ES-I3 (cell line): ENCODE measurements around the gene AHRR.
"Not testable (repeated sequence)": the region's sequence is repeated elsewhere in the genome, so short reads cannot be mapped to it uniquely, and the experiment has no call there.

Experiments used
- H3K36me3 ChIP-seq: 2 replicates; pipeline ENCODE4 v1.6.1; 2013; ENCODE audit warnings: mild to moderate bottlenecking, low read length, control low read depth, moderate library complexity; ENCODE audit not compliant: insufficient read depth
- H3K4me1 ChIP-seq: 2 replicates; pipeline ENCODE4 v1.6.1; 2013; ENCODE audit warnings: mild to moderate bottlenecking, control low read depth, low read length; ENCODE audit not compliant: insufficient read depth
- H3K9ac ChIP-seq: 2 replicates; pipeline ENCODE4 v1.6.1; 2013; ENCODE audit warnings: low read depth, mild to moderate bottlenecking, low read length, moderate library complexity
- H3K9me3 ChIP-seq: 2 replicates; pipeline ENCODE4 v1.6.1; 2013; ENCODE audit warnings: mild to moderate bottlenecking, low read length, moderate library complexity; ENCODE audit not compliant: control insufficient read depth, insufficient read depth

Gene AHRR

DNA sequence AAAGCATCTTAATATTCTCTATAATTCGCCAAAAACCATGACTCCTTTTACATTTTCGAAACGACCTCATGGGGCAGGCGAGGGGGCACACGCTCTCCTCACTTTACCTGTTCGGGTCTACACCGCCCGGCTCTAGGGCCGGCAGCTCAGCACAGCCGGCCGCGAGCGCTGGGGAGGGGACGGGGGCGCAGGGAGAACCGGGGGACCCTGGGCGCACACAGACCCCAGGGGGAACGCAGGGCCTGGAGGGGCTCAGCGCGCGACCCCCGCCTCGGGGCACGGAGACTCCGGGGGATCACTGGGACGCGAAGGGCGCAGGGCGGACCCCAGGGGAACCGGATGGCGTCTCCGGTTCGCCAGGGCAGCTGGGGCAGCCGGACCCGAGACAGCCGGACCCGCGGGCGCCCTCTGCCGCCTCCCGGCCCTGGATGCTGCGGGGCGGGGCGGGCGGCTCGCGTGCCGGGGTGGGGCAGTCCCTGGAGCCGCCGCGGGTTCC is at the start of gene AHRR:
Gene AHRR, plus strand, starts transcription at position 485 of the 496 bp plus-strand sequence. CDS start 22,189 bp downstream, outside the sequence.
- H3K36me3 ChIP-seq = no peaks in the 10 kb centered on the region
- peak within 1 kb of the TSS; percentile 62 for H3K9ac ChIP-seq
- no peaks in the 10 kb centered on the region; the same call in 1 of the 2 replicates for H3K4me1 ChIP-seq
- no peaks in the 10 kb centered on the region for H3K9me3 ChIP-seq

DNA sequence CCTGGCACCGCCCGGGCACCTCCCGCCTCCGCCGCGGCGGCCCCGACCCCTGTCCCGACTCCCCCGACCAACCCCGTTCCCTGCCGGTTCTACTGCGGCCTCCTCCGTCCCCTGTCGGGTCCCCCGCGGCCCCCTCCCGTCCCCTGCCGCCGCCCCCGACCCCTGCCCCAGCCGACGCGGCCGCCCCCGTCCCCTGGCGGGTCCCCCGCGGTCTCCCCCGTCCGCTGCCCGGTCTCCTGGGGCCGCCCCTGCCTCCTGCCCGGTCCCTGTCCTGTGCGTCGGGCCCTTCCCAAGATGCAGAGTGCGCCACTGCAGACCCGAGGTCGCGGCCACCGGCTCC is 49.7 kb upstream of the AHRR start:
- peak overlapping the region; percentile 67; the same call in 1 of the 2 replicates for H3K9ac ChIP-seq
- not testable (repeated sequence) for H3K9me3 ChIP-seq, H3K4me1 ChIP-seq, H3K36me3 ChIP-seq

DNA sequence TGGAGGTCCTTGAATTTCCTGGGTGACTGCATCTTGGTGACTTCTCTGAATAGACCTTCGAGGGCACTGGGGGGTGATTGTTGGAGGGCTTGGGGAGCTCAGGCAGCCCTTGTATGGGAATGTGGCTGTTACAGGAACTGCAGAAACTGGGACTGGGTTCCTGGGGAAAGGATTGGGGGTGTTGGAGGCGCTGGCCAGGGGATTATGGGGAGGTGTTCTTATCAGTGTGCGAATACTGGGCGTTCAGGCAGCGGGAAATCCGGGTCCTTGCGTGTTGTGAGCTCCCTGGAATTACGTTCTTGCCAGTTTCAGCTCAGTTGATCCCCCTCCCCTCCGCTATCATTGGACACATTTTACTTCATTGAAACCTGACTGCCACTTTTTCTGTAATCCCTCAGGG is 48.4 kb upstream of the AHRR start:
- not testable (repeated sequence) for H3K4me1 ChIP-seq, H3K36me3 ChIP-seq, H3K9ac ChIP-seq, H3K9me3 ChIP-seq

DNA sequence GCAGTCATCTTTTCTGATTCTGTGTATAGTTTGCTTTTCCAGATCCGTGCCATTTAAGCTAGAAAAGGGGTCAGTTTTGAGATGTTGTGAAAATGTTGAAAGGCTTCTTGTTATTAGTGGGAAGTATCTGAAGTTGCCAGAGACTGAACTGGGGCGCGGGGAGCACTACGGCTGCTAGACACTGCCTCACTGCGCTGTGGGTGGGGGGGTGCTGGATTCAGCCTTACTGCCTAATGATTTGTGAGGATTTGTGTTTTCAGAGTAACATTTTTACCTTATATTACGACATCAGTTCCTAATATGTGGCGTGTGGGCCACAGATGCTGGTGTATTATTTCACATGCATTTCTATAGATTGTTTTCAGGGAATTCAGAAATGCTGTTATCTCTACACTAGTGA is 48.0 kb upstream of the AHRR start:
- not testable (repeated sequence) for H3K9me3 ChIP-seq, H3K9ac ChIP-seq, H3K4me1 ChIP-seq, H3K36me3 ChIP-seq

DNA sequence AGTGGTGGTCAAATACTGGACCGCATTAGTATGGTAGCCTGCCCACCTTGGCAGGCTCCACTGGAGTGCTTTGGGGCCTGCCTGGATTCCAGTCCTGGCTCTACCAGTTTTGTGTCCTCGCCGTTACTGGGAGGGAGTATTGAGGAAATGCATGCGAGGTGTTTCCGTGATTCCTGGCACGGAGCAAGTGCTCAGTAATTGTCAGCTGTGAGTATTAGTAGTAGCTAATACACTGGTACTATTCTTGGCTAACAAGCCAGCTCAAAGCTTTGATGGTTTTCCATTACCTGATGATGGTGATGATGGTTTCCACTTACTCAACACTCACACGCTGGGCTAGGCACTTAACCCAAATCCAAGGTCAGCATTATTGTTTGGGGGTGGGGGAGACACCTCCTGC is 47.2 kb upstream of the AHRR start:
- not testable (repeated sequence) for H3K4me1 ChIP-seq, H3K9me3 ChIP-seq, H3K9ac ChIP-seq, H3K36me3 ChIP-seq

DNA sequence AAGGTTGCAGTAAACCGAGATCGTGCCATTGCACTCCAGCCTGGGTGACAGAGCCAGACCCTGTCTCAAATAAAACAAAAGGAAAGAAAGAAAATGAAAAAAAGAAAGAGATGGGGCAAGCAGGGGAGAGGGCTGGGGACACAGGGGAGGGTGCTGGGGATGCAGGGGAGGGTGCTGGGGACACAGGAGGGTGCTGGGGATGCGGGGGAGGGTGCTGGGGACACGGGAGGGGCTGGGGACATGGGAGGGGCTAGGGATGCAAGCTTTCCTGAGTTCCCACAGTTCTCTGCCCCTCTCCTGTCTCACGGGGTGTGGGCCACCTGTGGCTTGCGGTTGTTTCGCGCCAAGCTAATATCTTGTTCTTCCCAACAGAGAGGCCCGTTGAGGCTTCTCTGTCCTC is 42.9 kb upstream of the AHRR start:
- Histone ChIP-seq H3K9ac (no peak overlapping the region), H3K36me3 (no peaks in the 10 kb centered on the region; the same call in 1 of the 2 replicates), H3K9me3 (no peaks in the 10 kb centered on the region; the same call in 1 of the 2 replicates), H3K4me1 (no peaks in the 10 kb centered on the region)

DNA sequence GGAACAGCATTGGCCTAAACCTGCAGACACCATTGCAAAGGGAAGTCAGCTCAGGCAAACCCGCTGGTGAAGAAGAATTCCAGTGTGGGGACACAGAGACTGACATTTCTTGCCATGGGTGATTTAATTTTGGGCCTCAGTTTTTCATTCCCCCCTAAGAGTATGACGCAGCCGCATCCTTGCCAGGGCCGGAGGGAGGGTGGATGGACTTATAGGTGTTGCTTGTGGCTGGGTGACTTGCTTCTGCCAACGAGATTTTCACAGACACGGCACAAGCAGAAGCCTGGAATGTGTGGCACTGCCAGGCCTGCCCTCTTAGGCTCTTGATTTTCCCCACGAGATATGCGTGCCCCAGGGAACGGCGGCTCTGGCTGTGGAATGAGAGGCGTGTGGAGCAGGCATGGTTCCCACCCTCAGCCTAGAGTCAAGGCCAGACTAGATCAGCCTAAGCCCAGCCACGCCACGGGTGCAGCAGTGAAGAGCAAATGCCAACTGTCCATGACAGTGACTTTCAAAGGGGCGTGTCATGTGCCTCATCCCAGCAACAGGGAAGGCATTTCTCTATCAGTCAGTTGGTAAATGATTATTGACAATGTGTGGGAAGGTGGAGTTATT is 42.4 kb upstream of the AHRR start:
- H3K4me1 ChIP-seq, H3K36me3 ChIP-seq, H3K9ac ChIP-seq, H3K9me3 ChIP-seq: not testable (repeated sequence)

DNA sequence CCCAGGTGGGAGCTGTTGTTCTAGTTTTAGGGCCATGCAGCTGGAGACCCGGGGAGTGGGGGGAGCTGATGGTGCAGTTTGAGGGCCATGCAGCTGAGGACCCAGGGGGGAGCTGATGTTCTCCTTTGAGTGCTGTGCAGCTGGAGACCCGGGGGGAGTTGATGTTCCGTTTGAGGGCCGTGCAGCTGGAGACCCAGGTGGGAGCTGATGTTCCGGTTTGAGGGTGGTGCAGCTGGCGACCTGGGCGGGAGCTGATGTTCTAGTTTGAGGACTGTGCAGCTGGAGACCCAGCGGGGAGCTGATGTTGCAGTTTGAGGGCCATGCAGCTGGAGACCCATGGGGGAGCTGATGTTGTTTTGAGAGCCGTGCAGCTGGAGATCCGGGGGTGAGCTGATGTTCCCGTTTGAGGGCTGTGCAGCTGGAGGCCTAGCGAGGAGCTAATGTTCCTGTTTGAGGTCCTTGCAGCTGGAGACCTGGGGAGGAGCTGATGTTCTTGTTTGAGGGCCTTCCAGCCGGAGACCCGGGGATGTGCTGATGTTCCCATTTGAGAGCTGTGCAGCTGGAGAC is 35.4 kb upstream of the AHRR start:
- Histone ChIP-seq H3K36me3 (peaks cover 9% of the 10 kb centered on the region; the same call in 1 of the 2 replicates), H3K9ac (no peak overlapping the region), H3K9me3 (no peaks in the 10 kb centered on the region; the same call in 1 of the 2 replicates), H3K4me1 (no peaks in the 10 kb centered on the region)

DNA sequence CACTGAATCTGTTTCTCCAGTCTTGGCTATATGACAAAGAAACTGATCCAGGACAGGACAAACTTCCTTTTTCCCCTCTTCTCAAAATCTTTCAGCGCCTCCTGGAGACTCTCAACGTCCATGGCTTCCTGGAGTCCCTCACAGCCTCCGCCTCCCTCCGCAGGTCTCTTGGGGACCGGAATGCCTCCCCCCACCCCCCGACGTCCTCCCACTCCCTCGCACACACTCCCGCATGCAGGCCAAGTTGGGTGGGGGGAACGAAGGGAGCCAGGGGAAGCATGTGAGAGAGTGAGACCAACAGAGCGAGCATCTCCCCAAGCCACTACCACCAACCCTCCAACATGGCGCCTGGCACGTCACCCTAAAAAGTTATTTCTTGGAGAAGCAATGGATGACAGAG is 31.3 kb upstream of the AHRR start:
- H3K36me3 ChIP-seq, H3K4me1 ChIP-seq, H3K9me3 ChIP-seq, H3K9ac ChIP-seq: not testable (repeated sequence)

DNA sequence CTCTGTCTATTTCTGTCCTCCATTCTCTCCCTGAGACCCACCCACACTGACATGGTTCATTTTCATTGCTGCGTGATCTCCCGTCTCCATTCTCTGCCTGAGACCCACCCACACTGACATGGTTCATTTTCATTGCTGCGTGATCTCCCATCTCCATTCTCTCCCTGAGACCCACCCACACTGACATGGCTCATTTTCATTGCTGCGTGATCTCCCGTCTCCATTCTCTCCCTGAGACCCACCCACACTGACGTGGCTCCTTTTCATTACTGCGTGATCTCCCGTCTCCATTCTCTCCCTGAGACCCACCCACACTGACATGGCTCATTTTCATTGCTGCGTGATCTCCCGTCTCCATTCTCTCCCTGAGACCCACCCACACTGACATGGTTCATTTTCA is 30.2 kb upstream of the AHRR start:
- not testable (repeated sequence) for H3K4me1 ChIP-seq, H3K9me3 ChIP-seq, H3K9ac ChIP-seq, H3K36me3 ChIP-seq

DNA sequence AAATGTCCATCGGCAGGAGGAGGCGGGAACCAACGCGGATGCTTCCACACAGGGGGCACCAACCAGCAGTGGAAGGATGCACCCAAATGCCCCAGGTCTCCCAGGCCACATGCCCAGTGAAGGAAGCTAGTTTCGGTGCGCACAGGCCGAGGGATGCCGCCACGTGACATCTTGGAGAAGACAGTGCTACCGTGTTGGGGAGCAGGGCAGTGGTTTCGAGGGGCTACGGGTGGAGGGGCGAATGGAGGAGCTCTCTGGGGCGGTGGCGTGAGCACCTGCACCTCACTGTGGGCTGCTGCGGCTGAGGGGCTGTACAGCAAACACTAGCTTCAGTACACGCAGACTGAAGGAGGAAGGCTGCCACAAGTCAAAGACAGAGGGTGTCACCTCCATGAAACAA is 26.7 kb upstream of the AHRR start:
- H3K36me3 ChIP-seq, H3K9ac ChIP-seq, H3K4me1 ChIP-seq, H3K9me3 ChIP-seq: not testable (repeated sequence)

DNA sequence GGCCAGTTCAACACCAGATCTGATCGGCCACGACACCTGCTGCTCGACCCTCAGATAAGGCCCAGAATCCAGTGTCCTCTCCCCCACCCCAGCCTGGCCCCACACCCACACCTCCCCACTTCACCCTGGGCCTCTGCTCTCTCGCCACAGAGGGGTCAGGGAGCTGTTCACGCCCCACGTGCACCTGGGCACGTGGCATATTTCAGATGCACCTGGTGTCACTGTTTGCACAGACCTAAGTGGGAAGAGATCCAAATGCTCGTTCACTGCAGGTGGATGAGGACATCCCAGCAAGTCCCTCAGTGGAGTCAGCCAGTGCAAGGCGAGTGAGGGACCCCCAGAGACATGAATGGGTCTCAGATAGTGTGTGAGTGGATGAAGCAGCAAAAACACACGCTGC is 25.3 kb upstream of the AHRR start:
- H3K36me3 ChIP-seq, H3K9me3 ChIP-seq, H3K9ac ChIP-seq, H3K4me1 ChIP-seq: not testable (repeated sequence)

DNA sequence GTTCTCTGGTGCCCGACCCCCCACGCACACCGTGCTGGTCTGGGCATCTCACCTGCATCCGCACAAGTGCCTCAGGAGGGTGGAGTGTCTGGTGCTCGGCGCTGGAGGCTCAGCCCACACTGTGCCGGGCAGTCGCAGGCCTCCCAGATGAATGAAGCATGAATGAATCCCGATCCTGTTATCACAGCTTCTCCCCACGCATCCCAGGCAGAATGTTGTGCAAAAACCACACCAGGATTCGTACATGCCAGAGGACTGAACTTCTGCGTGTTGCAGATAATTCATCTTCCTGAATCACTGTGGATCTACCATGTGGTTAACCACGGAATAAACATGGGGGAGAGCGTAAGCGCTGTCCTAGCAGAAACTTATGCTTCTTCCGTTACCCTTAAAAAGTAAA is 24.6 kb upstream of the AHRR start:
- not testable (repeated sequence) for H3K9ac ChIP-seq, H3K9me3 ChIP-seq, H3K4me1 ChIP-seq, H3K36me3 ChIP-seq

DNA sequence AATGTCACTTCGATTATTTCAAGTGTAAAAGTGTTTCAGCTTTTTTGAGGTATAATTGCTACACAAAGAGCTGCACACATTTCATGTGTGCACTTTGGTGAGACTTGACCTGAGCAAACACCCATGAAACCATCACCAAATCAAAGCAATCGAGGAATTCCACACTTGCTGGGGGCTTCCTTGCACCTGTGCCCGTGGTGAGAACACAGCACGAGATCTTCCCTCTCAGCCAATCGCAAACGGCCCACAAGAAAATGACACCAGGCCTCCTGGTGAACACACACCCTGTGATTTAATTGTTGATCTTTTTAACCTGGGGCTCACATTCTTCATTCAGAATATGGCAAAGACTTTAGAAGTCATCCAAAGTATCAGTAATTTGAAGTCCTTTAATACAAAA is 24.1 kb upstream of the AHRR start:
- H3K9me3 ChIP-seq, H3K9ac ChIP-seq, H3K4me1 ChIP-seq, H3K36me3 ChIP-seq: not testable (repeated sequence)

DNA sequence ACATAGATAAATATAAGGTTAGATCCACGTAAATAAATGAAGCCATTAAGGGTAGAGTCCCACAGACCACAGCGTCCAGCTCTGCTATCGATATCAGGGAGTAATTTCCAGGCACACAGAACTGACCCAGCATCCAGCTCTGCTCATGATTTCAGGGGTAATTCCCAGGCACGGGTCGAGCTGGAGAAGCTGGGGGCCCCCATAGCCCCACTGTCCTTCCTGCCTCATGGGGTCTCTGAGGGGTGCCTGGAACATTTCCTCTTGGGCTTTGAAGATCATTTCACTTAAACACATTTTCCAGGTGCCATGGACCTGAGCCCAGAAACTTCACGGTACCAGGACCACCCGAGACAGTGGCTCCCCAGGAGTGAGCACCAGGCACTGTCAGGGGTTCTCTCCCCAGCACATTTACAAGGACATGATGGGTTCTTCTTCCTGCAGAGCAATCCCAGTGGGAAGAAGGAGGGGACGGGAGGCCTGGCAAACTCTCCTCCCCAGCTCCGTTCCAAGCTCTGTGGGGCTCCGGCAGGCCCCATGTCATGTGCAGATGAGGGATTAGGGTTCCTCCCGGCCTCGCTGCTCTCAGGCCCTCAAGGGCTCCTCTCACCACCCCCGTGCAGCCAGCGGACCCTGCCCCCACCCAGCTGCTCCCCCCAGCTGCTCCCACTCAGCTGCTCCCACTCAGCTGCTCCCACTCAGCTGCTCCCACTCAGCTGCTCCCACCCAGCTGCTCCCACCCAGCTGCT is 23.4 kb upstream of the AHRR start:
- not testable (repeated sequence) for H3K4me1 ChIP-seq, H3K9ac ChIP-seq, H3K36me3 ChIP-seq, H3K9me3 ChIP-seq
